H9 (cell line): Measurements from ENCODE around the gene RERE. TPM values are rescaled to one million over a fixed set of nuclear protein-coding genes. Genes with fewer than 3 reads are reported as not detected.

ENCODE experiments used
- DNase-seq: peaks from one replicate; pipeline ENCODE4 v3.0.0-alpha.2; 2017
- H2AFZ ChIP-seq: one replicate; pipeline ENCODE4 v1.6.1; 2013; ENCODE audit warnings: mild to moderate bottlenecking, low read length, control low read depth, moderate library complexity
- H2AK5ac ChIP-seq: 2 replicates; pipeline ENCODE4 v1.6.1; 2013; ENCODE audit warnings: low read length, control low read depth, mixed read lengths; ENCODE audit not compliant: insufficient read length
- H2BK120ac ChIP-seq: one replicate; pipeline ENCODE4 v1.6.1; 2013; ENCODE audit warnings: low read depth, mild to moderate bottlenecking, low read length, control low read depth, inconsistent platforms; ENCODE audit not compliant: poor library complexity, severe bottlenecking
- H2BK12ac ChIP-seq: 2 replicates; pipeline ENCODE4 v1.6.1; 2013; ENCODE audit warnings: low read length, control low read depth, mixed read lengths, low read depth; ENCODE audit not compliant: insufficient read length
- H2BK15ac ChIP-seq: 2 replicates; pipeline ENCODE4 v1.6.1; 2013; ENCODE audit warnings: low read depth, low read length, control low read depth
- H2BK20ac ChIP-seq: one replicate; pipeline ENCODE4 v1.6.1; 2013; ENCODE audit warnings: low read depth, mild to moderate bottlenecking, low read length, control low read depth, inconsistent platforms; ENCODE audit not compliant: poor library complexity, severe bottlenecking
- H2BK5ac ChIP-seq: 2 replicates; pipeline ENCODE4 v1.6.1; 2013; ENCODE audit warnings: low read length, control low read depth, mixed read lengths; ENCODE audit not compliant: insufficient read length
- H3K14ac ChIP-seq: 2 replicates; pipeline ENCODE4 v1.6.1; 2013; ENCODE audit warnings: low read length, control low read depth; ENCODE audit not compliant: insufficient read depth
- H3K18ac ChIP-seq: 2 replicates; pipeline ENCODE4 v1.6.1; 2013; ENCODE audit warnings: low read depth, mild to moderate bottlenecking, mixed read lengths, low read length, control low read depth; ENCODE audit not compliant: insufficient read length
- H3K23ac ChIP-seq: 2 replicates; pipeline ENCODE4 v1.6.1; 2013; ENCODE audit warnings: low read length, control low read depth, mixed read lengths, low read depth; ENCODE audit not compliant: insufficient read length
- H3K23me2 ChIP-seq: 2 replicates; pipeline ENCODE4 v1.6.1; 2013; ENCODE audit warnings: low read depth, mild to moderate bottlenecking, mixed read lengths, low read length, control low read depth; ENCODE audit not compliant: insufficient read length, poor library complexity, severe bottlenecking
- H3K27ac ChIP-seq: 2 replicates; pipeline ENCODE4 v1.5.1; 2013; ENCODE audit warnings: low read length, control low read depth, mixed read lengths, low read depth; ENCODE audit not compliant: insufficient read length
- H3K27me3 ChIP-seq: 2 replicates; pipeline ENCODE4 v1.6.1; 2013; ENCODE audit warnings: low read length, control low read depth, inconsistent platforms; ENCODE audit not compliant: insufficient read depth
- H3K4ac ChIP-seq: 2 replicates; pipeline ENCODE4 v1.6.1; 2013; ENCODE audit warnings: low read depth, mild to moderate bottlenecking, control low read depth, inconsistent platforms, low read length, moderate library complexity
- H3K4me1 ChIP-seq: 2 replicates; pipeline ENCODE4 v1.6.1; 2013; ENCODE audit warnings: low read length, control low read depth, inconsistent platforms; ENCODE audit not compliant: insufficient read depth
- H3K4me2 ChIP-seq: 2 replicates; pipeline ENCODE4 v1.6.1; 2013; ENCODE audit warnings: low read length, control low read depth, mixed read lengths; ENCODE audit not compliant: insufficient read length, insufficient read depth
- H3K56ac ChIP-seq: 2 replicates; pipeline ENCODE4 v1.6.1; 2013; ENCODE audit warnings: low read depth, mild to moderate bottlenecking, mixed read lengths, low read length, control low read depth; ENCODE audit not compliant: insufficient read length
- H3K79me1 ChIP-seq: 2 replicates; pipeline ENCODE4 v1.6.1; 2013; ENCODE audit warnings: low read depth, mild to moderate bottlenecking, moderate library complexity, low read length, control low read depth, inconsistent platforms; ENCODE audit not compliant: insufficient read depth, poor library complexity, severe bottlenecking
- H3K79me2 ChIP-seq: 2 replicates; pipeline ENCODE4 v1.6.1; 2013; ENCODE audit warnings: low read length, control low read depth, inconsistent platforms; ENCODE audit not compliant: insufficient read depth
- H3K9ac ChIP-seq: 2 replicates; pipeline ENCODE4 v1.6.1; 2013; ENCODE audit warnings: low read length, control low read depth, mixed read lengths; ENCODE audit not compliant: insufficient read length; ENCODE audit errors: extremely low read depth
- H3K9me3 ChIP-seq: one replicate; pipeline ENCODE4 v1.6.1; 2013; ENCODE audit warnings: low read depth, low read length, inconsistent platforms; ENCODE audit not compliant: control insufficient read depth
- H3T11ph ChIP-seq: one replicate; pipeline ENCODE4 v1.6.1; 2013; ENCODE audit warnings: mild to moderate bottlenecking, low read length, control low read depth, inconsistent platforms
- H4K20me1 ChIP-seq: one replicate; pipeline ENCODE4 v1.6.1; 2013; ENCODE audit not compliant: control insufficient read depth, insufficient read length, insufficient read depth
- H4K5ac ChIP-seq: 2 replicates; pipeline ENCODE4 v1.6.1; 2013; ENCODE audit warnings: low read depth, mild to moderate bottlenecking, mixed read lengths, low read length, control low read depth; ENCODE audit not compliant: insufficient read length
- H4K8ac ChIP-seq: replicated peaks from 2 replicates; pipeline ENCODE4 v1.6.1; 2013; ENCODE audit warnings: low read length, control low read depth, mixed read lengths, low read depth; ENCODE audit not compliant: insufficient read length
- H4K91ac ChIP-seq: 2 replicates; pipeline ENCODE4 v1.6.1; 2013; ENCODE audit warnings: low read depth, mild to moderate bottlenecking, moderate library complexity, mixed read lengths, low read length, control low read depth; ENCODE audit not compliant: insufficient read length
- H3K27ac Mint-ChIP-seq, 3 experiments: 2 replicates in 2 of 3; 3 replicates in 1 of 3; pipeline ENCODE4 v1.8.0; 2020 to 2021; ENCODE audit warnings: mixed read lengths in 3 of 3, mild to moderate bottlenecking in 1 of 3, moderate library complexity in 1 of 3
- H3K27me3 Mint-ChIP-seq: 2 replicates; pipeline ENCODE4 v1.8.0; 2021; ENCODE audit warnings: low read depth, mild to moderate bottlenecking, moderate library complexity, mixed read lengths
- H3K36me3 Mint-ChIP-seq, 3 experiments: 2 replicates in 2 of 3; 3 replicates in 1 of 3; pipeline ENCODE4 v1.8.0; 2020 to 2021; ENCODE audit warnings: low read depth in 3 of 3, mixed read lengths in 3 of 3; ENCODE audit not compliant: insufficient read depth in 1 of 3
- H3K4me1 Mint-ChIP-seq, 2 experiments: 2 replicates each; pipeline ENCODE4 v1.8.0; 2020; ENCODE audit warnings: mixed read lengths in 2 of 2
- H3K4me3 Mint-ChIP-seq, 2 experiments: 2 replicates in 1 of 2; 3 replicates in 1 of 2; pipeline ENCODE4 v1.8.0; 2020 to 2021; ENCODE audit warnings: mild to moderate bottlenecking in 2 of 2, mixed read lengths in 2 of 2, moderate library complexity in 1 of 2
- H3K9me3 Mint-ChIP-seq, 2 experiments: 2 replicates in 1 of 2; 3 replicates in 1 of 2; pipeline ENCODE4 v1.8.0; 2020; ENCODE audit warnings: mild to moderate bottlenecking in 2 of 2, mixed read lengths in 2 of 2, moderate library complexity in 1 of 2
- WGBS: extraction: QIAGEN DNeasy Blood & Tissue Kit; methylation state at CpG from one replicate; pipeline ENCODE4 v1.1.7; 2013; ENCODE audit warnings: missing lambda C conversion rate, low lambda C conversion rate, mixed read lengths; ENCODE audit not compliant: insufficient read length; ENCODE audit errors: extremely low coverage; 5-methylcytosine and 5-hydroxymethylcytosine counted together
- total RNA-seq: library from RNA; stranded (reverse); gene quantifications from 2 replicates; pipeline ENCODE4 v1.2.1, GENCODE V29; 2021
- TF ChIP-seq, protein P1 (sequence below): fragments of 200-600 bp; sonication (generic); conservative IDR thresholded peaks from 3 replicates; pipeline ENCODE4 v1.8.0; 2021; ENCODE audit warnings: antibody characterized with exemption, mild to moderate bottlenecking

The RERE gene
- total RNA-seq, 1 experiment from 2014 or later = 103 TPM

DNA sequence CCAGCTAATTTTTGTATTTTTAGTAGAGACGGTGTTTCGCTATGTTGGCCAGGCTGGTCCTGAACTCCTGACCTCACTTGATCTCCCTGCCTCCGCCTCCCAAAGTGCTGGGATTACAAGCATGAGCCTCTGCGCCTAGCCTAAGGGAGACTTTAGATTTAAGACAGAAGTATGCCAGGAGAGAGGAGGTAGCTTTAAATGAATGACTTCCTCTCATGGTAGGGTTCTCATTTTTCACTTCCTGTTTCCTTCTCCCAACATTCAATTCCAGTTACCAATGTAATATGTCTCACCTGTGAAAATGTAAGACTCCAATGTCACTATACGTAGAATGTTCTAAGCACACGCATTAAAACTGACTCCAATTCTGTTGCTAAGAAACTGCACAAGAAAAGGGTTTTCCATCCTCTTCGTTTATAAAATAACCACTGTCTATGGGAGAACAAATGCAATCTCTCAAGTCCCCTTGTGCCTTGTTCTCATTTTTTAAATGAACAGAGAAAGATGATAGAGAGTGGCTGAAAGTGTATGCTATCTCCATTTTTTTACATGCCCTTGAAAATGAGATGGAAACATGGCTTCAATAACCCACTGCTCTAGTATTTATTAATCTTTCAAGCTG, 359.6 kb downstream of the RERE start:
- H3K27me3 ChIP-seq = no peaks in the 10 kb centered on the region; the same call in 1 of the 2 replicates
- H4K20me1 ChIP-seq = no peaks in the 10 kb centered on the region
- H2BK120ac ChIP-seq = no peak overlapping the region
- no peak overlapping the region for H2AFZ ChIP-seq
- Mint-ChIP-seq H3K36me3 (peaks cover 8 to 10% (median 9%) of the 10 kb centered on the region in 3 experiments; a peak in 6 of 7 replicates), H3K27ac (peak overlapping the region; percentile 1 to 89 (median 74)), H3K27me3 (no peaks in the 10 kb centered on the region), H3K9me3 (no peaks in the 10 kb centered on the region), H3K4me1 (peaks cover 60 to 61% of the 10 kb centered on the region in 2 experiments), H3K4me3 (no peak overlapping the region)
- H3K23me2 ChIP-seq = no peaks in the 10 kb centered on the region
- H3K79me1 ChIP-seq = no peaks in the 10 kb centered on the region
- 0 out of 2 replicates have a peak, but pooled peaks cover 2% of the 10 kb centered on the region for H3K79me2 ChIP-seq
- no peak overlapping the region for H3T11ph ChIP-seq
- TF ChIP-seq, protein P1, sequence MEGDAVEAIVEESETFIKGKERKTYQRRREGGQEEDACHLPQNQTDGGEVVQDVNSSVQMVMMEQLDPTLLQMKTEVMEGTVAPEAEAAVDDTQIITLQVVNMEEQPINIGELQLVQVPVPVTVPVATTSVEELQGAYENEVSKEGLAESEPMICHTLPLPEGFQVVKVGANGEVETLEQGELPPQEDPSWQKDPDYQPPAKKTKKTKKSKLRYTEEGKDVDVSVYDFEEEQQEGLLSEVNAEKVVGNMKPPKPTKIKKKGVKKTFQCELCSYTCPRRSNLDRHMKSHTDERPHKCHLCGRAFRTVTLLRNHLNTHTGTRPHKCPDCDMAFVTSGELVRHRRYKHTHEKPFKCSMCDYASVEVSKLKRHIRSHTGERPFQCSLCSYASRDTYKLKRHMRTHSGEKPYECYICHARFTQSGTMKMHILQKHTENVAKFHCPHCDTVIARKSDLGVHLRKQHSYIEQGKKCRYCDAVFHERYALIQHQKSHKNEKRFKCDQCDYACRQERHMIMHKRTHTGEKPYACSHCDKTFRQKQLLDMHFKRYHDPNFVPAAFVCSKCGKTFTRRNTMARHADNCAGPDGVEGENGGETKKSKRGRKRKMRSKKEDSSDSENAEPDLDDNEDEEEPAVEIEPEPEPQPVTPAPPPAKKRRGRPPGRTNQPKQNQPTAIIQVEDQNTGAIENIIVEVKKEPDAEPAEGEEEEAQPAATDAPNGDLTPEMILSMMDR = no peak
- H3K4ac ChIP-seq = no peak overlapping the region
- no peaks in the 10 kb centered on the region for H3K9me3 ChIP-seq
- H3K56ac ChIP-seq = no peak overlapping the region
- H3K23ac ChIP-seq = no peak overlapping the region
- DNase-seq = no peak
- no peak overlapping the region for H3K27ac ChIP-seq
- no peak overlapping the region for H4K8ac ChIP-seq
- H2BK20ac ChIP-seq = no peak overlapping the region
- no peak overlapping the region for H2BK5ac ChIP-seq
- H4K91ac ChIP-seq = no peak overlapping the region
- H3K9ac ChIP-seq = no peak overlapping the region
- H3K4me2 ChIP-seq = no peak overlapping the region
- H3K4me1 ChIP-seq = peaks cover 17% of the 10 kb centered on the region; the same call in 1 of the 2 replicates
- no peak overlapping the region for H3K14ac ChIP-seq
- H2BK12ac ChIP-seq = no peak overlapping the region
- no peak overlapping the region for H3K18ac ChIP-seq
- H2BK15ac ChIP-seq = no peak overlapping the region
- no CpG with 5 or more reads among the region's 7 CpGs for whole genome bisulfite sequencing
- no peak overlapping the region for H4K5ac ChIP-seq
- no peak overlapping the region for H2AK5ac ChIP-seq
